ENCODE data around the gene UQCR10.

UQCR10 gene

GRCh38 chr22:29799217-29799680, 32.1 kb downstream of the UQCR10 start:
- no peak for DNase-seq

- DNase-seq, result no peak
Measured at GRCh38 chr22:29801153-29801552, 34.0 kb downstream of the UQCR10 start.

- no peak for DNase-seq
Measured at GRCh38 chr22:29801796-29802195, 34.6 kb downstream of the UQCR10 start.

- no peak for DNase-seq
Measured at GRCh38 chr22:29803190-29803589, 36.0 kb downstream of the UQCR10 start.

DNA sequence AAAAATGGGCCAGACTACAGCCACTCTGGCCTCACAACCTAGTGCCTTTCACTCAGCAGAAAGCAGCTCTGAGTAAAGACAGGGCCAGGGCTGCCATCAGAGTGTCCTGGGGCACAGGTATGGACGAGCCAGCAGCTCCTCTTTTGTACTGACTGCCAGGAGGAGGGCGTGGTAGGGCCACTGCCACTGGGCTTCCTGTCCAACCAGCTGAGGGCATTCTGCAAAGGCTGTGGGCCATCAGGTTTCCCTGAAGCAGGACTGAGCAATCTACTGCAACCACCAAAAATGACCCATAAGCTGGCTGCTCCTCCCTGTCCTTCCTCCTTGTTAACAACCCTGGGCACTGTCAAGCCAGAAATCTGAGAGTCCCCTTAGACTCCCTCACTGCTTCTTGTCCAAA, 37.8 kb downstream of the UQCR10 start:
- DNase-seq, result no peak

DNA sequence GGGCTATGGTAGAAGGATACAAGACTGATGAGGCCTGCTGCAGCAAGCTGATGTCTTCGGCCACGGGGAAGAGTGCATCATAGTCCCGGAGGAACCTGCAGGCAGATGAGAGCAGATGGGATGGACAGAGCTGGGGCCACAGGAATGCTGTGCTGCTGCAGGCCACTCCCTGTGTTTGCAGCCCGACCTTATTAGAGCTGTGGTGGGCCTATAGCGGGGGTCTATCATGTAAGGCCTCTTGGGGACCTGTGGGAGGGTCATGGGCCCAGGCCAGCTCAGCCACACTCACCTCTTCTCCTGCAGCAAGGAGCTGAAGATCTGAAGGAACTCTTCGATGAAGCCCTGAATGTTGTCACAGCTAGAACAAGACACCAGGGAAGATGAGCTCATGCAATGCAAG, 39.0 kb downstream of the UQCR10 start:
- no peak for DNase-seq

GRCh38 chr22:29810216-29810615, 43.0 kb downstream of the UQCR10 start:
- DNase-seq, result no peak

GRCh38 chr22:29811377-29811776, 44.2 kb downstream of the UQCR10 start:
- no peak for DNase-seq

DNA sequence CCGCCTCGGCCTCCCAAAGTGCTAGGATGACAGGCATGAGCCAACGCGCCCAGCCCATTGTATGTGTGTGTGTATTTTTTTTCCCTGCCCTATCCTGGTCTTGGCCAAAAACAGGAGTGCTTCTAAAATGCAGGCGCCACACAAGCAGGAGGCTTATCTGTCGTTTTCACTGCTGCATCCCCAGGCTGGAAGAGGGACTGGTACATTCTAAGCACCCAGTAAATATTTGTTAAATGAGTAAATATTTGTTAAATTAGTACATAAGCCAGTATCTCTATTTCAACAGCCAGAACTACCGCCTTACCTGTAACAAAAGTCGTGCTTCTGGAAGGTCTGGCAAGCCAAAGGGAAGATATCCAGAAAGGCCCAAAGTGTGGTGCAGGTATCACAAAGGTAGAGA, 46.0 kb downstream of the UQCR10 start:
- no peak for DNase-seq

DNA sequence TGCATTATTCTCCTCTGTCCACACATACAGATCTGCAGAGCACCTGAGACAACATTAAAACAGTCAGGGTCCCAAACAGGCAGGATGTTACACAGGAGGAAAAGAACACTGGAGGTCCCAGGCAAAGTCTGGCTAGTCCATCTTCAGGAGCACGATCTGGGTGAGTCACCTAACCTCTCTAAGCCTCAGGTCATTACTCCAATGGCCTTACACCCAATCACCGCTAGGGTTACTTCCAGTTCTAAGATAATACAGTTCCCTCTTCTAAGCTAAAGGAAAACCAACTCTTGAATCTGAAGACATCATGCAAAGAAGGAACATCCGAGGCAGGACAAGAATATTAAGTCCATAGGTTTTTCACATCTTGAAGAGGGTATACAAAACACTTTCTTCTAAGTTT, 46.4 kb downstream of the UQCR10 start:
- DNase-seq, result no peak

- DNase-seq, result no peak
Measured at GRCh38 chr22:29814003-29814402, 46.8 kb downstream of the UQCR10 start.

DNA sequence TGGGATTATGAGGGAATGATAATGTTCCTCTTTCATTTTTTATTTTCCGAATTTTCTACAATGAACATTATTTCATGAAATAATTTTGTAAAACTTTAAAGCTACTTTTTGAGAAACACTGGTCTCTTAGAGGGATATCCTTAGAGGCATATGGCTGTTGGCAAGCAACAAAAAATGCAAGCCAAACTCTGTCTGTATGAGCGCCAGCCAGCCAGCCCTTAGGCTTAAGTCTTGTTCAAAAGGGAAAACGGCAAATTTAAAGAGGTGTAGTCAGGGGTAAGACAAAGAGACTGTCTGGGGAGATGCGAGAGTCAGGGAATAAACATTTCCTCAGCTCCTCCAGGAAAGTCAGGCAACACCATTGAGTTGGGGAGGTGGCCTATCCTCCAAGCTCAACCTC, 48.4 kb downstream of the UQCR10 start:
- DNase-seq, result no peak

GRCh38 chr22:29816128-29816527, 49.0 kb downstream of the UQCR10 start:
- DNase-seq, result no peak

- DNase-seq, result no peak
Measured at GRCh38 chr22:29816539-29816938, 49.4 kb downstream of the UQCR10 start.

DNA sequence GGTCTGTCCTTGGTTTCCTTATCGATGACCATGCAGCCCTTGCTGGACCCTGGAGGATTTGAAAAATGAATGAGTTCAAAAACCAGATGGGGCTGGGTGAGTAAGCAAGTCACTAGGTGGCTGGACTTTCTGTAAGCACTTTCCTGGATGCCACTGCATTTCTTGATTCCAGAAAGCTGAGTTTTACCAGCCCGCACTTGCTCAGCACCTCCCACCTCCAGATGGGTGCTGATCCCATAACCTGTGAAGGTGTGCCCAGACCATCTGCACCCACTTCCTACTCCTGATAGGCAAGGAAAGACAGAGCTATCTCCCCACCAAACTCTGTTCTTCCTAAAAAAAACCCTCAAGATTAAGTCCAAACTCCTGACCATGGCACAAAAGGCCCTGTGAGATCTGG, 49.8 kb downstream of the UQCR10 start:
- no peak for DNase-seq

- no peak for DNase-seq
Measured at GRCh38 chr22:29817724-29818123, 50.6 kb downstream of the UQCR10 start.

DNA sequence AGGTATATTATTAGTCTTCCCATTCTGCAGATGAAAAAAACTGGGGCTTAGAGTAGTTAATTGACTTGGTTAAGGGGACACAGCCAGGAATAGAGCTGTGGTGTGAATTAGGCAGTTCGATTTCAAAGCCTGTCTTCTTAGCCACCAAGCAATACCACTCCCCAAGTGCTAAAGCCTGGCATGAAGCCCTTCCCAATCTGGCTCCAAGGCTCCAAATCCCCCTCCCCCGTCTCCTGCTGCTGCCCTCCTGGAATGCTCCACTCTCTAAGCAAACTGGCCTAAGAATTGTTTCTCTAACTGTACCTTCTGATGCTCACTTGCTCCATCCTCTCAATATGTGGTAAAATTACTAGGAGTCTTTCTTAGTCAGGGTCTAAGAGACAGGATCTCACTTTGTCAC, 52.3 kb downstream of the UQCR10 start:
- DNase-seq, result no peak

Data from activated CD4-positive, alpha-beta T cell treated with anti-CD3 and anti-CD28 coated beads, Interleukin-2, amount 50 U/mL, for 16 hours (primary cell).